ENCODE measurements around the gene NBL1. TPM values are rescaled to one million over a fixed set of nuclear protein-coding genes. Genes with fewer than 3 reads are reported as not detected.

Gene NBL1
- total and polyA plus RNA-seq, 2 experiments from 2014 or later: 6.1 to 10.6 TPM

DNA sequence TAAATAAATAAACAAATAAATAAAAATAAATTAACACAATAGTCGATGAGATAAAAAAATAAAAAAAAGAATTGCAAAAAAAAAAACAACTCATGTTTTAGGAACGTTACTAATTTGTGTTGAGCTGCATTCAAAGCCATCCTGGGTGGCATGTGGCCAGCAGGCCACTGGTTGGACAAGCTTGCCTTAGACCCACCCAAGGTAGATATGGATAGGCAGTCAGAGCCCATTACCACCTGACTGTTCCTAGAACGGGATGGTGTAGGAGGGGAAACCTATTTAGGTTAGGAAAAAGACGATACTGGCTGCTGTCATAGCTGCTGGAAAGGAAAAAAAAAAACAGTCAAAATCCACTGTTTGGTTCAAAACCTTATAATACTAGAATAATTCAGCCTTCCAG lies 61.4 kb downstream of the NBL1 start:
- Mint-ChIP-seq H3K4me3 (no peak overlapping the region), H3K36me3 (ENCODE audit: low read depth) (no peaks in the 10 kb centered on the region), H3K4me1 (peaks cover 10% of the 10 kb centered on the region), H3K27ac (no peak overlapping the region), H3K27me3 (ENCODE audit: insufficient read depth, low read depth, poor library complexity) (peaks cover 12% of the 10 kb centered on the region), H3K9me3 (no peaks in the 10 kb centered on the region)
- H3K4me1 ChIP-seq (ENCODE audit: insufficient read depth): peaks cover 8% of the 10 kb centered on the region; the same call in 1 of the 2 replicates
- ATAC-seq: no peak
- no peaks in the 10 kb centered on the region for H3K27me3 ChIP-seq (ENCODE audit: insufficient read depth)
- H4K20me1 ChIP-seq (replicated peaks; ENCODE audit: insufficient read depth): no peaks in the 10 kb centered on the region
- no peak overlapping the region for H3K4me3 ChIP-seq
- no peak overlapping the region for H3K27ac ChIP-seq (ENCODE audit: low read depth)
- H2AFZ ChIP-seq: no peak overlapping the region
- H3K79me2 ChIP-seq (replicated peaks; ENCODE audit: insufficient read depth): no peaks in the 10 kb centered on the region
- no peaks in the 10 kb centered on the region for H3K36me3 ChIP-seq (ENCODE audit: insufficient read depth)
- H3F3A ChIP-seq (replicated peaks; ENCODE audit: low read depth): no peaks in the 10 kb centered on the region
- H3K9me2 ChIP-seq (ENCODE audit: insufficient read depth): no peaks in the 10 kb centered on the region
- no peak for DNase-seq (ENCODE audit: low spot score)
- TF ChIP-seq, protein P1, sequence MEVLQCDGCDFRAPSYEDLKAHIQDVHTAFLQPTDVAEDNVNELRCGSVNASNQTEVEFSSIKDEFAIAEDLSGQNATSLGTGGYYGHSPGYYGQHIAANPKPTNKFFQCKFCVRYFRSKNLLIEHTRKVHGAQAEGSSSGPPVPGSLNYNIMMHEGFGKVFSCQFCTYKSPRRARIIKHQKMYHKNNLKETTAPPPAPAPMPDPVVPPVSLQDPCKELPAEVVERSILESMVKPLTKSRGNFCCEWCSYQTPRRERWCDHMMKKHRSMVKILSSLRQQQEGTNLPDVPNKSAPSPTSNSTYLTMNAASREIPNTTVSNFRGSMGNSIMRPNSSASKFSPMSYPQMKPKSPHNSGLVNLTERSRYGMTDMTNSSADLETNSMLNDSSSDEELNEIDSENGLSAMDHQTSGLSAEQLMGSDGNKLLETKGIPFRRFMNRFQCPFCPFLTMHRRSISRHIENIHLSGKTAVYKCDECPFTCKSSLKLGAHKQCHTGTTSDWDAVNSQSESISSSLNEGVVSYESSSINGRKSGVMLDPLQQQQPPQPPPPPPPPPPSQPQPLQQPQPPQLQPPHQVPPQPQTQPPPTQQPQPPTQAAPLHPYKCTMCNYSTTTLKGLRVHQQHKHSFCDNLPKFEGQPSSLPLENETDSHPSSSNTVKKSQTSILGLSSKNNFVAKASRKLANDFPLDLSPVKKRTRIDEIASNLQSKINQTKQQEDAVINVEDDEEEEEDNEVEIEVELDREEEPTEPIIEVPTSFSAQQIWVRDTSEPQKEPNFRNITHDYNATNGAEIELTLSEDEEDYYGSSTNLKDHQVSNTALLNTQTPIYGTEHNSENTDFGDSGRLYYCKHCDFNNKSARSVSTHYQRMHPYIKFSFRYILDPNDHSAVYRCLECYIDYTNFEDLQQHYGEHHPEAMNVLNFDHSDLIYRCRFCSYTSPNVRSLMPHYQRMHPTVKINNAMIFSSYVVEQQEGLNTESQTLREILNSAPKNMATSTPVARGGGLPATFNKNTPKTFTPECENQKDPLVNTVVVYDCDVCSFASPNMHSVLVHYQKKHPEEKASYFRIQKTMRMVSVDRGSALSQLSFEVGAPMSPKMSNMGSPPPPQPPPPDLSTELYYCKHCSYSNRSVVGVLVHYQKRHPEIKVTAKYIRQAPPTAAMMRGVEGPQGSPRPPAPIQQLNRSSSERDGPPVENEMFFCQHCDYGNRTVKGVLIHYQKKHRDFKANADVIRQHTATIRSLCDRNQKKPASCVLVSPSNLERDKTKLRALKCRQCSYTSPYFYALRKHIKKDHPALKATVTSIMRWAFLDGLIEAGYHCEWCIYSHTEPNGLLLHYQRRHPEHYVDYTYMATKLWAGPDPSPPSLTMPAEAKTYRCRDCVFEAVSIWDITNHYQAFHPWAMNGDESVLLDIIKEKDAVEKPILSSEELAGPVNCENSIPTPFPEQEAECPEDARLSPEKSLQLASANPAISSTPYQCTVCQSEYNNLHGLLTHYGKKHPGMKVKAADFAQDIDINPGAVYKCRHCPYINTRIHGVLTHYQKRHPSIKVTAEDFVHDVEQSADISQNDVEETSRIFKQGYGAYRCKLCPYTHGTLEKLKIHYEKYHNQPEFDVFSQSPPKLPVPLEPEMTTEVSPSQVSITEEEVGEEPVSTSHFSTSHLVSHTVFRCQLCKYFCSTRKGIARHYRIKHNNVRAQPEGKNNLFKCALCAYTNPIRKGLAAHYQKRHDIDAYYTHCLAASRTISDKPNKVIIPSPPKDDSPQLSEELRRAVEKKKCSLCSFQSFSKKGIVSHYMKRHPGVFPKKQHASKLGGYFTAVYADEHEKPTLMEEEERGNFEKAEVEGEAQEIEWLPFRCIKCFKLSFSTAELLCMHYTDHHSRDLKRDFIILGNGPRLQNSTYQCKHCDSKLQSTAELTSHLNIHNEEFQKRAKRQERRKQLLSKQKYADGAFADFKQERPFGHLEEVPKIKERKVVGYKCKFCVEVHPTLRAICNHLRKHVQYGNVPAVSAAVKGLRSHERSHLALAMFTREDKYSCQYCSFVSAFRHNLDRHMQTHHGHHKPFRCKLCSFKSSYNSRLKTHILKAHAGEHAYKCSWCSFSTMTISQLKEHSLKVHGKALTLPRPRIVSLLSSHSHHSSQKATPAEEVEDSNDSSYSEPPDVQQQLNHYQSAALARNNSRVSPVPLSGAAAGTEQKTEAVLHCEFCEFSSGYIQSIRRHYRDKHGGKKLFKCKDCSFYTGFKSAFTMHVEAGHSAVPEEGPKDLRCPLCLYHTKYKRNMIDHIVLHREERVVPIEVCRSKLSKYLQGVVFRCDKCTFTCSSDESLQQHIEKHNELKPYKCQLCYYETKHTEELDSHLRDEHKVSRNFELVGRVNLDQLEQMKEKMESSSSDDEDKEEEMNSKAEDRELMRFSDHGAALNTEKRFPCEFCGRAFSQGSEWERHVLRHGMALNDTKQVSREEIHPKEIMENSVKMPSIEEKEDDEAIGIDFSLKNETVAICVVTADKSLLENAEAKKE (CRISPR knock-in tag; IDR thresholded peaks at IDR 0.05): no peak
- TF ChIP-seq STAT1 (IDR thresholded peaks at IDR 0.05; ENCODE audit: unreplicated experiment) (no peak), JUNB (IDR thresholded peaks at IDR 0.05; ENCODE audit: unreplicated experiment) (no peak), EZH2 (IDR thresholded peaks at IDR 0.05; ENCODE audit: low read depth, unreplicated experiment) (no peak), ZNF331 (CRISPR knock-in tag; IDR thresholded peaks at IDR 0.05; ENCODE audit: low read depth) (no peak), CREB1 (CRISPR knock-in tag; IDR thresholded peaks at IDR 0.05; ENCODE audit: low read depth) (no peak), EZH2phosphoT487 (IDR thresholded peaks at IDR 0.05; ENCODE audit: unreplicated experiment) (no peak), NANOG (IDR thresholded peaks at IDR 0.05; ENCODE audit: borderline replicate concordance) (no peak), POLR2AphosphoS5 (IDR thresholded peaks at IDR 0.05; ENCODE audit: low read depth) (no peak)
- TF ChIP-seq, protein P2, sequence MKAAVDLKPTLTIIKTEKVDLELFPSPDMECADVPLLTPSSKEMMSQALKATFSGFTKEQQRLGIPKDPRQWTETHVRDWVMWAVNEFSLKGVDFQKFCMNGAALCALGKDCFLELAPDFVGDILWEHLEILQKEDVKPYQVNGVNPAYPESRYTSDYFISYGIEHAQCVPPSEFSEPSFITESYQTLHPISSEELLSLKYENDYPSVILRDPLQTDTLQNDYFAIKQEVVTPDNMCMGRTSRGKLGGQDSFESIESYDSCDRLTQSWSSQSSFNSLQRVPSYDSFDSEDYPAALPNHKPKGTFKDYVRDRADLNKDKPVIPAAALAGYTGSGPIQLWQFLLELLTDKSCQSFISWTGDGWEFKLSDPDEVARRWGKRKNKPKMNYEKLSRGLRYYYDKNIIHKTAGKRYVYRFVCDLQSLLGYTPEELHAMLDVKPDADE (IDR thresholded peaks at IDR 0.05): no peak
- TF ChIP-seq, protein P3, sequence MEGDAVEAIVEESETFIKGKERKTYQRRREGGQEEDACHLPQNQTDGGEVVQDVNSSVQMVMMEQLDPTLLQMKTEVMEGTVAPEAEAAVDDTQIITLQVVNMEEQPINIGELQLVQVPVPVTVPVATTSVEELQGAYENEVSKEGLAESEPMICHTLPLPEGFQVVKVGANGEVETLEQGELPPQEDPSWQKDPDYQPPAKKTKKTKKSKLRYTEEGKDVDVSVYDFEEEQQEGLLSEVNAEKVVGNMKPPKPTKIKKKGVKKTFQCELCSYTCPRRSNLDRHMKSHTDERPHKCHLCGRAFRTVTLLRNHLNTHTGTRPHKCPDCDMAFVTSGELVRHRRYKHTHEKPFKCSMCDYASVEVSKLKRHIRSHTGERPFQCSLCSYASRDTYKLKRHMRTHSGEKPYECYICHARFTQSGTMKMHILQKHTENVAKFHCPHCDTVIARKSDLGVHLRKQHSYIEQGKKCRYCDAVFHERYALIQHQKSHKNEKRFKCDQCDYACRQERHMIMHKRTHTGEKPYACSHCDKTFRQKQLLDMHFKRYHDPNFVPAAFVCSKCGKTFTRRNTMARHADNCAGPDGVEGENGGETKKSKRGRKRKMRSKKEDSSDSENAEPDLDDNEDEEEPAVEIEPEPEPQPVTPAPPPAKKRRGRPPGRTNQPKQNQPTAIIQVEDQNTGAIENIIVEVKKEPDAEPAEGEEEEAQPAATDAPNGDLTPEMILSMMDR (conservative IDR thresholded peaks at IDR 0.05; ENCODE audit: low read depth in 2 of 2): no peak
- TF ChIP-seq, protein P4, sequence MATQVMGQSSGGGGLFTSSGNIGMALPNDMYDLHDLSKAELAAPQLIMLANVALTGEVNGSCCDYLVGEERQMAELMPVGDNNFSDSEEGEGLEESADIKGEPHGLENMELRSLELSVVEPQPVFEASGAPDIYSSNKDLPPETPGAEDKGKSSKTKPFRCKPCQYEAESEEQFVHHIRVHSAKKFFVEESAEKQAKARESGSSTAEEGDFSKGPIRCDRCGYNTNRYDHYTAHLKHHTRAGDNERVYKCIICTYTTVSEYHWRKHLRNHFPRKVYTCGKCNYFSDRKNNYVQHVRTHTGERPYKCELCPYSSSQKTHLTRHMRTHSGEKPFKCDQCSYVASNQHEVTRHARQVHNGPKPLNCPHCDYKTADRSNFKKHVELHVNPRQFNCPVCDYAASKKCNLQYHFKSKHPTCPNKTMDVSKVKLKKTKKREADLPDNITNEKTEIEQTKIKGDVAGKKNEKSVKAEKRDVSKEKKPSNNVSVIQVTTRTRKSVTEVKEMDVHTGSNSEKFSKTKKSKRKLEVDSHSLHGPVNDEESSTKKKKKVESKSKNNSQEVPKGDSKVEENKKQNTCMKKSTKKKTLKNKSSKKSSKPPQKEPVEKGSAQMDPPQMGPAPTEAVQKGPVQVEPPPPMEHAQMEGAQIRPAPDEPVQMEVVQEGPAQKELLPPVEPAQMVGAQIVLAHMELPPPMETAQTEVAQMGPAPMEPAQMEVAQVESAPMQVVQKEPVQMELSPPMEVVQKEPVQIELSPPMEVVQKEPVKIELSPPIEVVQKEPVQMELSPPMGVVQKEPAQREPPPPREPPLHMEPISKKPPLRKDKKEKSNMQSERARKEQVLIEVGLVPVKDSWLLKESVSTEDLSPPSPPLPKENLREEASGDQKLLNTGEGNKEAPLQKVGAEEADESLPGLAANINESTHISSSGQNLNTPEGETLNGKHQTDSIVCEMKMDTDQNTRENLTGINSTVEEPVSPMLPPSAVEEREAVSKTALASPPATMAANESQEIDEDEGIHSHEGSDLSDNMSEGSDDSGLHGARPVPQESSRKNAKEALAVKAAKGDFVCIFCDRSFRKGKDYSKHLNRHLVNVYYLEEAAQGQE (IDR thresholded peaks at IDR 0.05; ENCODE audit: unreplicated experiment): no peak
- no peak overlapping the region for H3K4me2 ChIP-seq

All from GM23338 (cell line).